ENCODE measurements around the gene GUCY2D.

Gene GUCY2D

DNA sequence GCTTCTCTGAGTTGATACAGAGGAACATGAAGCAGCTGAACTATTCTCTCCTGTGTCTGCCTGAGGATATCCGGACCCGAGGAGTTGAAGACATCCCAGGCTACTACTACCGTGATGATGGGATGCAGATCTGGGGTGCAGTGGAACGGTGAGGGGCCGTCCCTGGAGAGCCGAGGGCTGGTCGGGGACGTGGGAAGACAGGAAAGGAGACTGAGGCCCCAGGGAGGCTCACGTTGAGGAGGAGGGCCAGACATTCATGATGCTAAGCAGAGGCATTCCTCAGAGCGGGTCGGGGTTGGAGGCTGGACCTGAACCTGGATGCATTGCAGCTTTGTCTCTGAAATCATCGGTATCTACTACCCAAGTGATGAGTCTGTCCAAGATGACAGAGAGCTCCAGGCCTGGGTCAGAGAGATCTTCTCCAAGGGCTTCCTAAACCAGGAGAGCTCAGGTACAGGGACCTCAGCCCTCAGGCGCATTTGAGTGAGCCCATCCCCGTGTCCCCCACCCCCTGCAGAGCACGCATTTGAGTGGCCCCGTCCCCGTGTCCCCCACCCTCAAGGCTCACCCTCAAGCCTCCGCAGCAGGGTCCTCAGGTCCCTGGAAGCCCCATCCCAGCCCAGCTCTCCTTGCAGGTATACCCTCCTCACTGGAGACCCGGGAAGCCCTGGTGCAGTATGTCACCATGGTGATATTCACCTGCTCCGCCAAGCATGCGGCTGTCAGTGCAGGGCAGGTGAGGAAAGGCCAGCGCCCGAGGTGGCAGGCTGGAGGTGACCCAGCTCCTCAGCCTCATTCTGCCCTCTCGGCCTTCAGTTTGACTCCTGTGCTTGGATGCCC lies 44.7 kb downstream of the GUCY2D start:
- DNase-seq (ENCODE audit: low read depth in 1 of 2, low spot score in 1 of 2), result no peak
- Histone ChIP-seq H3K27me3 (ENCODE audit: insufficient read depth, poor library complexity, severe bottlenecking) (no peaks in the 10 kb centered on the region), H3K4me3 (replicated peaks; ENCODE audit: insufficient read depth, low read length) (no peak overlapping the region), H3K27ac (replicated peaks) (no peak overlapping the region)
- no peak for TF ChIP-seq SPI1 (IDR thresholded peaks at IDR 0.05; ENCODE audit: borderline replicate concordance, low read depth)
- no peak for TF ChIP-seq GABPA (IDR thresholded peaks at IDR 0.05; ENCODE audit: low read depth)
- TF ChIP-seq, protein P1, sequence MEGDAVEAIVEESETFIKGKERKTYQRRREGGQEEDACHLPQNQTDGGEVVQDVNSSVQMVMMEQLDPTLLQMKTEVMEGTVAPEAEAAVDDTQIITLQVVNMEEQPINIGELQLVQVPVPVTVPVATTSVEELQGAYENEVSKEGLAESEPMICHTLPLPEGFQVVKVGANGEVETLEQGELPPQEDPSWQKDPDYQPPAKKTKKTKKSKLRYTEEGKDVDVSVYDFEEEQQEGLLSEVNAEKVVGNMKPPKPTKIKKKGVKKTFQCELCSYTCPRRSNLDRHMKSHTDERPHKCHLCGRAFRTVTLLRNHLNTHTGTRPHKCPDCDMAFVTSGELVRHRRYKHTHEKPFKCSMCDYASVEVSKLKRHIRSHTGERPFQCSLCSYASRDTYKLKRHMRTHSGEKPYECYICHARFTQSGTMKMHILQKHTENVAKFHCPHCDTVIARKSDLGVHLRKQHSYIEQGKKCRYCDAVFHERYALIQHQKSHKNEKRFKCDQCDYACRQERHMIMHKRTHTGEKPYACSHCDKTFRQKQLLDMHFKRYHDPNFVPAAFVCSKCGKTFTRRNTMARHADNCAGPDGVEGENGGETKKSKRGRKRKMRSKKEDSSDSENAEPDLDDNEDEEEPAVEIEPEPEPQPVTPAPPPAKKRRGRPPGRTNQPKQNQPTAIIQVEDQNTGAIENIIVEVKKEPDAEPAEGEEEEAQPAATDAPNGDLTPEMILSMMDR (IDR thresholded peaks at IDR 0.05; ENCODE audit: insufficient read depth, low read length), result no peak
- TF ChIP-seq, protein P2, sequence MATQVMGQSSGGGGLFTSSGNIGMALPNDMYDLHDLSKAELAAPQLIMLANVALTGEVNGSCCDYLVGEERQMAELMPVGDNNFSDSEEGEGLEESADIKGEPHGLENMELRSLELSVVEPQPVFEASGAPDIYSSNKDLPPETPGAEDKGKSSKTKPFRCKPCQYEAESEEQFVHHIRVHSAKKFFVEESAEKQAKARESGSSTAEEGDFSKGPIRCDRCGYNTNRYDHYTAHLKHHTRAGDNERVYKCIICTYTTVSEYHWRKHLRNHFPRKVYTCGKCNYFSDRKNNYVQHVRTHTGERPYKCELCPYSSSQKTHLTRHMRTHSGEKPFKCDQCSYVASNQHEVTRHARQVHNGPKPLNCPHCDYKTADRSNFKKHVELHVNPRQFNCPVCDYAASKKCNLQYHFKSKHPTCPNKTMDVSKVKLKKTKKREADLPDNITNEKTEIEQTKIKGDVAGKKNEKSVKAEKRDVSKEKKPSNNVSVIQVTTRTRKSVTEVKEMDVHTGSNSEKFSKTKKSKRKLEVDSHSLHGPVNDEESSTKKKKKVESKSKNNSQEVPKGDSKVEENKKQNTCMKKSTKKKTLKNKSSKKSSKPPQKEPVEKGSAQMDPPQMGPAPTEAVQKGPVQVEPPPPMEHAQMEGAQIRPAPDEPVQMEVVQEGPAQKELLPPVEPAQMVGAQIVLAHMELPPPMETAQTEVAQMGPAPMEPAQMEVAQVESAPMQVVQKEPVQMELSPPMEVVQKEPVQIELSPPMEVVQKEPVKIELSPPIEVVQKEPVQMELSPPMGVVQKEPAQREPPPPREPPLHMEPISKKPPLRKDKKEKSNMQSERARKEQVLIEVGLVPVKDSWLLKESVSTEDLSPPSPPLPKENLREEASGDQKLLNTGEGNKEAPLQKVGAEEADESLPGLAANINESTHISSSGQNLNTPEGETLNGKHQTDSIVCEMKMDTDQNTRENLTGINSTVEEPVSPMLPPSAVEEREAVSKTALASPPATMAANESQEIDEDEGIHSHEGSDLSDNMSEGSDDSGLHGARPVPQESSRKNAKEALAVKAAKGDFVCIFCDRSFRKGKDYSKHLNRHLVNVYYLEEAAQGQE (IDR thresholded peaks at IDR 0.05; ENCODE audit: insufficient replicate concordance, low read depth), result no peak
- no peak for TF ChIP-seq POLR2AphosphoS5 (IDR thresholded peaks at IDR 0.05; ENCODE audit: low read depth)

DNA sequence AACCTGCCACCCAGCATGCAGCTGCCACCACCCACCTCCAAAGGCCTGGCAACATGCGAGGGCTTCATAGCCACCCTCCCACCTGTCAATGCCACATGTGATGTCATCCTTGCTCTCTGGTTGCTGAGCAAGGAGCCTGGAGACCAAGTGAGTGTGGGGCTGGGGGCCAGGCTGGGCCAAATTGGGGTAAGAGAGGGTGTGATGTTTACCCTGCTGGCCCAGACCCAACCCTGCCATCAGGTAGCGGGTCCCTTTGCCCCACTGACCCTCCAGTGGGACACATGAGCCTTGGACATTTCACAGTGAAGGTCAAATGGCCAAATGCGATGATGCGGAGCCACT lies 45.3 kb downstream of the GUCY2D start:
- Histone ChIP-seq H3K27ac (replicated peaks) (no peak overlapping the region), H3K4me3 (replicated peaks; ENCODE audit: insufficient read depth, low read length) (no peak overlapping the region), H3K27me3 (ENCODE audit: insufficient read depth, poor library complexity, severe bottlenecking) (no peaks in the 10 kb centered on the region)
- DNase-seq (ENCODE audit: low read depth in 1 of 2, low spot score in 1 of 2), result no peak
- no peak for TF ChIP-seq SPI1 (IDR thresholded peaks at IDR 0.05; ENCODE audit: borderline replicate concordance, low read depth)
- no peak for TF ChIP-seq POLR2AphosphoS5 (IDR thresholded peaks at IDR 0.05; ENCODE audit: low read depth)
- TF ChIP-seq, protein P1 (IDR thresholded peaks at IDR 0.05; ENCODE audit: insufficient read depth, low read length), result no peak
- no peak for TF ChIP-seq GABPA (IDR thresholded peaks at IDR 0.05; ENCODE audit: low read depth)
- TF ChIP-seq, protein P2 (IDR thresholded peaks at IDR 0.05; ENCODE audit: insufficient replicate concordance, low read depth), result no peak

DNA sequence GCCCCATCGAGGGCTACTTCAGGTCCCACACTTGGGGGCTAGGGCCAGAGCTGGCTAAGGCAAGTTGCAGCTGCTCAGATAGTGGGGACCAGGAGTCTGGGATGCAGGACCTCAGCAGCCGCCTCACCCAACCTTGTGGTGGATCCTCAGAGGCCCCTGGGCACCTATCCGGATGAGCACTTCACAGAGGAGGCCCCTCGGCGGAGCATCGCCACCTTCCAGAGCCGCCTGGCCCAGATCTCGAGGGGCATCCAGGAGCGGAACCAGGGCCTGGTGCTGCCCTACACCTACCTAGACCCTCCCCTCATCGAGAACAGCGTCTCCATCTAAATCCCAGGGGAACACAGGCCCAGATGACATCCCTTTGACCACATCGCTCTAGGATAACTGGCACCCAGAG lies 45.8 kb downstream of the GUCY2D start:
- no peak for DNase-seq (ENCODE audit: low read depth in 1 of 2, low spot score in 1 of 2)
- Histone ChIP-seq H3K27me3 (ENCODE audit: insufficient read depth, poor library complexity, severe bottlenecking) (no peaks in the 10 kb centered on the region), H3K27ac (replicated peaks) (no peak overlapping the region), H3K4me3 (replicated peaks; ENCODE audit: insufficient read depth, low read length) (no peak overlapping the region)
- TF ChIP-seq, protein P1 (IDR thresholded peaks at IDR 0.05; ENCODE audit: insufficient read depth, low read length), result no peak
- TF ChIP-seq, protein P2 (IDR thresholded peaks at IDR 0.05; ENCODE audit: insufficient replicate concordance, low read depth), result no peak
- TF ChIP-seq SPI1 (IDR thresholded peaks at IDR 0.05; ENCODE audit: borderline replicate concordance, low read depth), result no peak
- TF ChIP-seq POLR2AphosphoS5 (IDR thresholded peaks at IDR 0.05; ENCODE audit: low read depth), result no peak
- no peak for TF ChIP-seq GABPA (IDR thresholded peaks at IDR 0.05; ENCODE audit: low read depth)
